GM06990 (cell line): ENCODE results near the gene CTNNBIP1.
A peak's percentile ranks its signal among the peaks of the same experiment; 100 is the strongest.

Experiments
- DNase-seq: peaks from one replicate; pipeline ENCODE4 v3.0.0-alpha.2; 2011; ENCODE audit not compliant: insufficient read length; ENCODE audit errors: extremely low read depth
- H3K27me3 ChIP-seq: replicated peaks from 2 replicates; pipeline ENCODE4 v1.6.0; 2011; ENCODE audit warnings: low read length; ENCODE audit not compliant: control insufficient read depth, insufficient read depth
- H3K36me3 ChIP-seq: 2 replicates; pipeline ENCODE4 v1.5.1; 2011; ENCODE audit warnings: low read length; ENCODE audit not compliant: control insufficient read depth, insufficient read depth
- H3K4me3 ChIP-seq: replicated peaks from 2 replicates; pipeline ENCODE4 v1.5.1; 2011; ENCODE audit warnings: low read depth, mild to moderate bottlenecking, control low read depth, low read length
- CTCF ChIP-seq: IDR thresholded peaks from 2 replicates; pipeline ENCODE4 v1.5.1; 2011; ENCODE audit warnings: low read length, control low read depth, mild to moderate bottlenecking, inconsistent platforms; ENCODE audit not compliant: insufficient read depth, poor library complexity, severe bottlenecking

The CTNNBIP1 gene

GRCh38 chr1:9916452-9916851 lies 6.4 kb upstream of the CTNNBIP1 start:
- DNase-seq = no peak
- no peaks in the 10 kb centered on the region for H3K27me3 ChIP-seq
- TF ChIP-seq CTCF = no peak
- no peak overlapping the region for H3K4me3 ChIP-seq
- H3K36me3 ChIP-seq = no peaks in the 10 kb centered on the region

DNA sequence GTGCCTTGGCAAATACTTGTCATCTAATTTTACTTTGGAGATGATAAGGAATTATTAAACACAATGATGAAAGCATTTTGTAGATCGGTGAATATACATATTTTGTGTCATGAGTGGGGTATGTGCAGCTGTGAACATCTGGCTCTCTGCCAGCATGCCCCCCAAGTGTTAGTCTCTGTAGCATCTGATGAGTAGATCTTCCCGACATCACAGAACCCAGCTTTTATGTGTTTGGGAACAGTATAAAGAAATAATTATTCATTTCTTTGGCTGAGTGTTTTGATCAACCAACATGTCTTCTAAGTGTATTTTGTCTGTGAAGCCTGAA lies 4.5 kb upstream of the CTNNBIP1 start:
- Histone ChIP-seq H3K27me3 (no peaks in the 10 kb centered on the region), H3K36me3 (no peaks in the 10 kb centered on the region), H3K4me3 (no peak overlapping the region)
- no peak for DNase-seq
- no peak for TF ChIP-seq CTCF

DNA sequence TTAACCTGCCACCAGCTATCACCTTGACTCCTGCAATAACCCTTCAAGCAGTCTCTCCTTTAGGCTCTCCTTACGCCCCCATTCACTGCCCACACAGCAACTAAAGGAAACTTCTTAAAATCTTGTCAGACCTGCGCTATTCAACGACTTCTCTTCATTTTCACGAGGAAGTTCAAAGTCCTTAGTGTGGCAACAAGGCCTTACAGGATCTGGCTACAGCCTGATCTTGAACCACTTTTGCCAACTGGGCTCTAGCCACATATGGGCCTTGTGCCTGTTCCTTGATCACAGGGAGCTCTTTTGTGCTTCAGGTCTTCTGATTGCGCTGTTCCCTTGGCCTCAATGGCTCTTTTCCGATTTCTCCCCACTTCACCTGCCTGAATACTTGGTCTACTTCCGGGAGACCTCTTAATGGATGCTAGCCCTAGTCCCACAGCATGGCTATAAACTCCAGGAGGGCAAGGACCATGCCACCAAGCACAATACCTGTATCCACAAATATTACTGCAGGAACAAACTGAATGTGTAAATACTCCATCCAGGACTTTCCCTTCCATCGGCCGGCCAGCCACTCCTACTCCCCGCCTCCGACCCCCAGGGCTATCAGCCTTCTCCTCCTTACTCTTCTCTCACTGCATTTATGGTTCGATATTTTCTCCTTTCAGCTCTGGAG lies 2.3 kb upstream of the CTNNBIP1 start:
- Histone ChIP-seq H3K4me3 (no peak overlapping the region), H3K27me3 (no peaks in the 10 kb centered on the region), H3K36me3 (no peaks in the 10 kb centered on the region)
- DNase-seq = no peak
- TF ChIP-seq CTCF = no peak

DNA sequence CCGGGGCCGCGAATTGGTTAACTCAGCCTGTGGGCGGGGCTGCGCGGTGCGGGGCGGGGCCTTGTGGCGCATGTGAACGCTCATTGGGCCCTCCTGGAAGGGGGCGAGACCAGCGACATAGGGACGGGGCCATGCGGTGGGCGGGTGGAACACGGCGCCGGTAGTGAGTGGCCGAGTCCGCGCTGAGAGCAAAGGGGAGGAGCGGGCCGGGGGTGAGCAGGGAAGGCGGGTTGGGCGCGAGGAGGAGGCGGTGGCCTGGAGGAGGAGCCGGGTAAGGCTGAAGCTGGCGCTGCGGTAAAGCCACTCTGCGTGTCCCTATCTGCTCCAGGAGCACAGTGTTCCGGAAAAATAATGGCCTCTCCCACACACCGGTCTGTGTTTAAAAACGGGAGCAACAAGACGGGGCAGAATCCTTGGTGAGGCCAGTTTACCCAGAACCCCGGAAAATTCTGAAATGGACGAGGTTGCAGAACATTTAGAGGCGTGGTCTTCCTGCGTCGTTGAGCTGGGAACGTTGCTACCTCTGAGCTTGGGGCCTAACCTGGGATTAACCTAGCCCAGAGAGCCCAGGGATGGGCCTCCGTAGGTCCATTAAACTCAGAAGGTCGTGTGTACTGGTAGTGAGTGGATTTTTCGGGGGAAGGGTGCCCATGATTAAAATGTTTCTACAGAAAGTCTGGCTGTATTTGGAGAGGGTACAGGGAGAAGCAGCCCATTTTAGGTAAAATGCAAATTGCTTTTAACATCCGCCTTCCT lies 532 bp upstream of the CTNNBIP1 start:
- Histone ChIP-seq H3K4me3 (peak overlapping the region; percentile 78), H3K27me3 (no peaks in the 10 kb centered on the region), H3K36me3 (no peaks in the 10 kb centered on the region)
- DNase-seq = peak; percentile 99
- no peak for TF ChIP-seq CTCF

- DNase-seq = peak; percentile 38
- TF ChIP-seq CTCF = no peak
- H3K4me3 ChIP-seq = peak overlapping the region; percentile 79
- H3K36me3 ChIP-seq = no peaks in the 10 kb centered on the region
- H3K27me3 ChIP-seq = no peaks in the 10 kb centered on the region
Measured at GRCh38 chr1:9909234-9910046, 629 bp downstream of the CTNNBIP1 start.
